CD4-positive, alpha-beta T cell treated with Interleukin-2 at 100 ng/mL for 4 hours (primary cell): ENCODE results near the gene IMMP2L.
"Not testable (repeated sequence)": the region's sequence is repeated elsewhere in the genome, so short reads cannot be mapped to it uniquely, and the experiment has no call there.

Experiments used
- DNase-seq: peaks from one replicate; pipeline ENCODE4 v3.0.0-alpha.2; 2020; ENCODE audit warnings: low spot score

IMMP2L gene

DNA sequence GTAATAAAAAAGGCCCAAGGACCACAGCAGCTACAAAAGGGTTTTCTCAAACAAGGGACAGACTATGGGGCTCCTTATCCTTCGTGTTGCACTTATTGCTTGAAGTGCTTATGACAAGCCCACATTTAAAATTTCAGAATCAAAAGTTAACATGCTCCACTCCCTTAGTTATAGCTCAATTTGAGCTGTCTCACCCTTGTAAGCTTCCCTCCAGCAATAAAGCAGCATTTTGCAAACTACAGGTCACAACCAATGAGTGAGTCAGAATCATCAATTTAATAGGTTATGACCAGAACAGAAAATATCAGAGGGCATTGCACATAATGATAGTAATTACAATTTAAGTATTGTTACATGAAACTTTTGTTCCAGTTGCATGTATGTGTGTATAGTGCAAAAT lies 53.0 kb downstream of the IMMP2L start:
- DNase-seq: no peak

DNA sequence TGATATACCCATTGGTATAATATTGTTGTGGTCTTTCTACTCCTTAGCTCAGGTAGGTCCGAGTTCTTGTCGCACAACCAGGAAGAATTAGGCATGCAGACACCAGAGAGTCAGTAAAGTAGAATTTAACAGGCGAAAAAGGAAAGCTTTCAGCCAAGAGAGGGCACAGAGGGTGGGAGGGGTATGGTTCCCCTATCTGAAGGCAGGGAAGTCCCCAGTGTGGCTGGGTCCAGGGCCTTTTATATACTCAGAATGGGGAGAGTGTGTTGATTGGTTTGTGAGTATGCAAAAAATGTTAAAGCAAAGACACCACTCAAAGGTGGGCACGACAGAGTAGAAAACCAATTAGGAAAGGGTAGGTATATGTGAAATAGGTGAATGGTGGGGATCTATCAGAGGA lies 53.9 kb downstream of the IMMP2L start:
- DNase-seq: no peak

GRCh38 chr7:111505422-111505821 lies 56.9 kb downstream of the IMMP2L start:
- DNase-seq: not testable (repeated sequence)

- not testable (repeated sequence) for DNase-seq
Observed at GRCh38 chr7:111501799-111502198, 60.5 kb downstream of the IMMP2L start.

DNA sequence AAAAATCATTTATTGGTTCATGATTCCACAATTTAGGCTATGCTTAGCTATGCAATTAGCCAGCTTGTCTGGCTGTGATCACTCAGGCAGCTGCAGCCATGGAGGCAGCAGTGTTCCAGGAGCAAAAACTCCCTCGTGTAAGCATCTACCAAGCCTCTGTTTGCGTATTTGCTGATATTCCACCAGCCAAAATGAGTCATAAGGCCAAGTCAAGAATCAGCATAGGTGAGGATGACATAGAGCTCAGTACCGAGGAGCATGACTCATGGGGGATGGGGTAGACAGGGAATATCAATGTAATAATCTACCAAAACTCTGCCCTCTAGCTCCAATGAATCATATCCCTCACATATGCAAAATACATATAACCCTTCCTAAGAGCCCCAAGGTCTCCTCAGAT lies 63.3 kb downstream of the IMMP2L start:
- DNase-seq: peak; percentile 2

DNA sequence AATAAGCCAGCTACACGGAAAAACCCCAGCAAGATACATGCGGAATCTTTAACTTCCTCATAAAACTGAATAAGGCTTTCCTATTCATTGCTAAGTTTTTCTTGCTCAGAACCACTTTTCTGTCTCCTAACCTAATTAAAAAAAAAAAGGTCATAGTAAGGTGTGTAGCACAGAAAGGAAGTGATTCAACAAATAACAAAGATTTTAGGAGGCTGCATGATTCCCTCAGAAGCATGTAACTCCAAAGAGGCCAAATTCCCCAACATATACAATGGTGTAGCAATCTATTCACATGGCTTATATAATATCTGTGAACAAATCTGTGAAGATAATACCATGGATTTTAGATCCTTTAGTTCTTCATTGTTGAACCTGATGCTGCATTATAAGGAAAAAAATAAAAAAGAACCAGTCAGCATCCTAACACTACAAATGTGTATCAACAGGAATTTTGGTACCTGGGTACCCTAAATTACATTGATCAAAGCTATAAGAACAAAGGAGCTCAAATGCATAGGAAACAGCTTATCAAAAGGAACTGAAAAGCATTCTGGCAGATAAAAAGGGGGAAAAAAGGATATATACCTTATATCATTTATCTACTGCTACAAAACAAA lies 63.8 kb downstream of the IMMP2L start:
- no peak for DNase-seq

DNA sequence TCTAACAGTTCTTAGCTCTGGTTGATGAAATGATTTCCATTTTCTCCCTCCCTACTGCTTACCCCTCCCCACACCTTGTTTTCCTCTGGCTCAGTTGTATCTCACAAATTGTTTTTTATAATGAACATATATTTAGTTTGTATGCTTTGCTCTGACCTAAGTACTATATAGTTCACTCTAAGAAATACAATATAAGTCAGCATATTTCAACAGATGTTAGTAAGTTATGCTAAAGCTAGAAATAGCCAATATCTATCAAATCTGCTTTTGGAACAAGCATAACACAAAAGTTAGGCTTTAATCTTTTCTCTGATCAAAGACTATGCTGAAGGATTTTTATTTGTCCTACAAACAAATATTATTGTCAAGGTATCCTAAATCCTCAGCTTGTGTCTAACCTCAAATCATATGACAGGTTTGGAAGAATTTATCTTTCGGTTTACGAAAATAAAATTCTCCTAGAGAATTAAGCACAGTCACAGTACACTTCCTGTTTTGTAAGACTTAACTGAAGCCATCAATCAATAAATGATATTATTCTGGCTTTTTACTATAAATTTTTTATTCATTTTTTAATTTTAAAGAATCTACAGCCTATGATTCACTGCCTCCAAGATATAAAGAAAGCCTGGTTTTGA lies 67.0 kb downstream of the IMMP2L start:
- DNase-seq: no peak

- no peak for DNase-seq
Observed at GRCh38 chr7:111492234-111492633, 70.1 kb downstream of the IMMP2L start.

- DNase-seq: peak; percentile 37
Observed at GRCh38 chr7:111486472-111487142, 75.7 kb downstream of the IMMP2L start.

DNA sequence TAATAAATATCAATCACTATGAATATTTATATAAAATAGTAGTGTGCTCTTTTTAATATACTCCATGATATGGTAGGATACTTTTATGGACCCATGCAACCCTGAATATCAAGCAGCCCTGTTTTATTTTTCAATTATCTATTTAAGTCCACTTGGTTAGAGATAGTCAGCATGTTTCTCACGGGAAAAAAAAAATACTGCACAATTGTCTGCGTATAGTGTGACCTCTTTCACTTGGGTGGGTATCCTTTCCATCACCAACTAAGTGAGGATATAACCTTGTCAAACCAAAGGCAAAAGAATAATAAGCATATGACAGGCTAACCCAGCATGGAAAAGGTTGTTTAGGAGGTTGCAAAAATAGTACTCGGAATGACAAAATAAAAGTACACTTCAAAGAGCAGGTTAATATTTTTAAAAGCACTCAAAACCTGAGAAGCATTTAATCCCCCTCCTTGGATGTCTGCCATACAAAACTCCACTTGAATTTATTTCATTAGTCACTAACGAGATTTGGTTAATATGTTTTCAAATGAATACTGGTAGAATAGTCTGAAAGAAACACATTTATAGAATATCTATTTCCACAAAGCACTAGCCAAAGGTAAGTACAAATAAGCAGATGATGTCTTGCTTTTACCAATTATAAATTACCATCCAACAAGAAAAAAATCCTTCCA lies 76.5 kb downstream of the IMMP2L start:
- DNase-seq: no peak

GRCh38 chr7:111483078-111483477 lies 79.2 kb downstream of the IMMP2L start:
- DNase-seq: no peak

GRCh38 chr7:111477462-111478225 lies 84.6 kb downstream of the IMMP2L start:
- no peak for DNase-seq

DNA sequence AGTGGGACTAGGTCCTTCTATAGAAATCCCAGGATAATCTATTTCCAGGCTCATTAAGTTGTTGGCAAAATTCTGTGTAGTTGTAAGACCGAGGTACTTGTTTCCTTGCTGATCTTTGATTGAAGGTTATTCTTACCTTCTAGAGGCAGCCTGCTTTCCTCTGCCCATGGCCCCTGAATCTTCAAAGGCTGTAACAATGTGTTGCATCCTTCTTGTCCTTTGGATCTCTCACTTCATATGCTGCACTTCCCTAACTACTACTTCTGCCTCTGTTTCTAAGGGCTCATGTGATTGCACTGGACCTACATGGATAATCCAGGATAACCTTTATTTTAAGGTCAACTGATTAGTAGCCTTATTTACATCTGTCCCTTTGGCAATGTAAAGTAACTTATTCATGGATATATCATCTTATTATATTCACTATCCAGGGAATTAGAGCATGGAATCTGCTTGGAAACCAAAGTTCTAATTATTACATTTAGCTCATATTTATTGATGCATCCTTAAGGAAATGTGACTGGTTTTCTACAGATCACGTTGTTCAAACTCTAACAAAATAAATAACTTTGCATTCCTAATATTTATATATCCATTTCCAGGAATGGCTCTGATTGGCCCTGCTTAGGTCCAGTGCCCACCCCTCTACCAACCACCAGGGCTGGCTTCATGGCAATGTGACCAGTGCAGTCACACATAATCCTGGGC lies 85.6 kb downstream of the IMMP2L start:
- no peak for DNase-seq

DNA sequence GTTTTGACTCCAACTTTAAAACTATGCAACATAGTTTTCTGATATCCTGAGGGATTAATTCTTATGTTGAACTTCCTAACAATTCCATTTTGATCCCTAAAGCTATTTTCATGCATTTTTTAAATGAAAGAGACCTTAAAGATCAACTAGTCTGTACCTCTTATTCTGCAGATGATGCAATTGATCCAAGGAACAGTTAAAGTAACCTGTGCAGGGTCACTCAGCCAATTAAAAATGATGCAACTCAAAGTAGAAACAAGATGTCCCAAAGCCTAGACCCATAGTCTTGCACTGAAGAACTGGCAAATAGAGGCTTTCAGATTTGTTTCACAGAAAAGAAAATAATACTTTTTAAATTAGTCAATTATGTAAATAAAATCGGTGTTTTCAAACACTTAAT lies 86.3 kb downstream of the IMMP2L start:
- DNase-seq: no peak

- DNase-seq: no peak
Observed at GRCh38 chr7:111475419-111475748, 86.9 kb downstream of the IMMP2L start.

DNA sequence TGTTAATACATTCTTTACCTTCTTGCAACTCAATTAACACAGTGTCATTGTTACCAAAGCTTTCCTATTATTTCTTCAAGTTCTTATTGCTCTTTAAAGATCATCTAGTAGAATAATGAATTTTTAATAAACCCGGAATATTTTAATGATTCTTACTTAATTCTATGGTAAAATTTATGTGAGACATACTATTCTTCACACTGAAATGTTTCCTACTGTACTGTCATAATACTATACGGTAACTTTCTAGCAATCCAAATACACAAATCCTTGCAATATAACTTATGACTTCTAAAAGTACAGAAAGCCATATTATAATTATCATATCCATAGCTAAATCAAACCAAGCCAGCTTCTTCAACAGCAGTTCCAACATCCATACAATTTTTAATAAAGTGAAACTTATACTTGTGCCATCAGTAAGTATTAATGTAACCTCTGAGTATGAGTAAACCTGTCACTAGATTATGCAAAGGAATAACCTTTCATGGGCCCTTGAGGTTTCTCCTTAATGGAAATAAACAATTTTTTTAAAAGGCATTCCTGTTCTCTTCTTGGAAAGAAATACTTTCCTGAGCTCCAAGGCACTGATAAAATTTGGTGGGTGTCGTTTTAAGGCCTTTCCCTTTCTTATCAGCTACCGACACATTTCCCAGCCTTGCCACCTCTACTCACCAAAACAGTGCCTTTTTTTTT lies 87.4 kb downstream of the IMMP2L start:
- no peak for DNase-seq

DNA sequence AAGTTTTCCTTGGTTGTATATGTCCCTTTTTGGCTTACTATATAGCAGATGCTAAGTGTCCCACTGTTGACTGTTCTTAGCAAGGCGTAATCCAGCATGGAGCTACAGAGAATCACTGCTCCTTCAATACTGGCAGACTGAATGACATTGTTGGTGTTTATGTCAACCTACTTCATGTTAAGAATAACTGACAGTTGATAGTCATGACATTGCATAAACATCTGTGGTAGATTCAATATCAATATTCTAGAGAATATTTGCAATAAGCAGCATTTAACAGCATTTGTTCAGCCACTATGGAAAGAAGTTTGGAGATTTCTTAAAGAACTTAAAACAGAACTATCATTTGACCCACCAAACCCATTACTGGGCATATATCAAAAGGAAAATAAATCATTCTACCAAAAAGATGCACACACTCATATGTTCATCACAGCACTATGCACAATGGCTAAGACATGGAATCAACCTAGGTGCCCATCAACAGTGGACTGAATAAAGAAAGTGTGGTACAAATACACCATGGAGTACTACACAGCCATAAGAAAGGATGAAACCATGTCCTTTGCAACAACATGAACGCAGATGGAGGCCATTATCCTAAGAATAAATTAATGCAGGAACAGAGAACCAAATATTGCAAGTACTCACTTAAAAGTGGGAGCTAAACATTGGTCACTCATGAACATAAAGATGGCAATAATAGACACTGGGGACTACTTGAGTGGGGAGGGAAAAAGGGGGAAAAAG lies 88.7 kb downstream of the IMMP2L start:
- DNase-seq: no peak

DNA sequence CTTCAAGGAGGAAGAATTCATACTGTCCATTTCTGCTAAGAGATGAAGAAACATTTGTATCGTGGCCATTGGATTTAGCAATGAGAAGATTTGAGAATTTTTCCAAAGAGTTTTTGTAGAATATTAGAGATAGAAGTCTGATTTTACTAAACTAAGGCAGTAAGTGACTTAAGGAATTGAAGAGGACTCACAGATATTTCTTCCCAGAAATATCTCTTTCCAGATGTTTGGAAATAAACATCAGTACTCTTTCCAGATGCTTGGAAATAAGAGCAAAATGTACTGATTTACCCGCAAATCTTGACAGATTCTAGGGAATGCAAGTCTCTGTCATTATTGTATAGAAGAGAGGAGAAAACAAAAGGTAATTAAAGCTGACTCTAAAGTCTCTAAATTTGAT lies 91.3 kb downstream of the IMMP2L start:
- no peak for DNase-seq

GRCh38 chr7:111469894-111470293 lies 92.4 kb downstream of the IMMP2L start:
- DNase-seq: not testable (repeated sequence)

DNA sequence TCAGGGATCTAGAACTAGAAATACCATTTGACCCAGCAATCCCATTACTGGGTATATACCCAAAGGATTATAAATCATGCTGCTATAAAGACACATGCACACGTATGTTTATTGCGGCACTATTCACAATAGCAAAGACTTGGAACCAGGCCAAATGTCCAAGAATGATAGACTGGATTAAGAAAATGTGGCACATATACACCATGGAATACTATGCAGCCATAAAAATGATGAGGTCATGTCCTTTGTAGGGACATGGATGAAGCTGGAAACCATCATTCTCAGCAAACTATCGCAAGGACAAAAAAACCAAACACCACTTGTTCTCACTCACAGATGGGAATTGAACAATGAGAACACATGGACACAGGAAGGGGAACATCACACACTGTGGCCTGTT lies 96.5 kb downstream of the IMMP2L start:
- not testable (repeated sequence) for DNase-seq
